Neural progenitor cell (in vitro differentiated cells): Measurements from ENCODE around the gene DIP2A. TPM values are rescaled to one million over a fixed set of nuclear protein-coding genes. Genes with fewer than 3 reads are reported as not detected.

Source experiments
- DNase-seq: peaks from one replicate; pipeline ENCODE4 v3.0.0-alpha.2; 2016; ENCODE audit warnings: low spot score
- H2AFZ ChIP-seq: fragments of 200-600 bp; sonication (generic); replicated peaks from 2 replicates; pipeline ENCODE4 v1.6.1; 2016; ENCODE audit warnings: antibody characterized with exemption
- H3F3A ChIP-seq: fragments of 200-600 bp; sonication (generic); 2 replicates; pipeline ENCODE4 v1.6.1; 2016; ENCODE audit warnings: antibody characterized with exemption, low read depth
- H3K27ac ChIP-seq: fragments of 200-600 bp; sonication (generic); 2 replicates; pipeline ENCODE4 v1.5.1; 2016; ENCODE audit warnings: mild to moderate bottlenecking
- H3K27me3 ChIP-seq: fragments of 200-600 bp; sonication (generic); 2 replicates; pipeline ENCODE4 v1.6.1; 2016; ENCODE audit warnings: mild to moderate bottlenecking, moderate library complexity
- H3K36me3 ChIP-seq: fragments of 200-600 bp; sonication (generic); 2 replicates; pipeline ENCODE4 v1.5.1; 2016
- H3K4me1 ChIP-seq: fragments of 200-600 bp; sonication (generic); 2 replicates; pipeline ENCODE4 v1.6.1; 2016; ENCODE audit warnings: mixed run types
- H3K4me2 ChIP-seq: fragments of 200-600 bp; sonication (generic); 2 replicates; pipeline ENCODE4 v1.6.1; 2016
- H3K4me3 ChIP-seq: fragments of 200-600 bp; sonication (generic); 2 replicates; pipeline ENCODE4 v1.5.1; 2016
- H3K79me2 ChIP-seq: fragments of 200-600 bp; sonication (generic); 2 replicates; pipeline ENCODE4 v1.6.1; 2016; ENCODE audit warnings: low read depth
- H3K9ac ChIP-seq: fragments of 200-600 bp; sonication (generic); 2 replicates; pipeline ENCODE4 v1.6.1; 2016
- H3K9me3 ChIP-seq: fragments of 200-600 bp; sonication (generic); 2 replicates; pipeline ENCODE4 v1.5.1; 2016; ENCODE audit warnings: low read depth
- H4K20me1 ChIP-seq: fragments of 200-600 bp; sonication (generic); 2 replicates; pipeline ENCODE4 v1.6.1; 2016; ENCODE audit warnings: low read depth
- H3K27ac Mint-ChIP-seq: 3 replicates; pipeline ENCODE4 v1.8.0; 2021; ENCODE audit warnings: mixed read lengths
- H3K27me3 Mint-ChIP-seq: 2 replicates; pipeline ENCODE4 v1.8.0; 2022; ENCODE audit warnings: low read depth, mild to moderate bottlenecking, inconsistent platforms, moderate library complexity, mixed read lengths; ENCODE audit not compliant: insufficient read depth
- H3K36me3 Mint-ChIP-seq: 3 replicates; pipeline ENCODE4 v1.8.0; 2021; ENCODE audit warnings: mixed read lengths
- H3K4me1 Mint-ChIP-seq: 3 replicates; pipeline ENCODE4 v1.8.0; 2021; ENCODE audit warnings: mixed read lengths
- H3K4me3 Mint-ChIP-seq: 3 replicates; pipeline ENCODE4 v1.8.0; 2021; ENCODE audit warnings: mild to moderate bottlenecking, moderate library complexity, mixed read lengths
- H3K9me3 Mint-ChIP-seq: 3 replicates; pipeline ENCODE4 v1.8.0; 2020; ENCODE audit warnings: mixed read lengths
- EZH2 ChIP-seq: fragments of 200-600 bp; sonication (generic); IDR thresholded peaks from 2 replicates; pipeline ENCODE4 v1.6.1; 2017; ENCODE audit warnings: antibody characterized with exemption, mild to moderate bottlenecking, moderate library complexity
- EZH2phosphoT487 ChIP-seq: fragments of 200-600 bp; sonication (generic); IDR thresholded peaks from 2 replicates; pipeline ENCODE4 v1.6.1; 2017; ENCODE audit warnings: antibody characterized with exemption
- total RNA-seq: library from RNA; depleted of rRNA; stranded (reverse); fragments of >200 nt; gene quantifications from 2 replicates; pipeline ENCODE4 v1.2.3, GENCODE V29; 2015; ENCODE audit warnings: low replicate concordance
- TF ChIP-seq, protein P1 (sequence below): fragments of 200-600 bp; sonication (generic); IDR thresholded peaks from 2 replicates; pipeline ENCODE4 v1.5.1; 2017; ENCODE audit warnings: antibody characterized with exemption, mild to moderate bottlenecking

DIP2A gene
- total RNA-seq, 1 donor from 2014 or later: 50.7 TPM

DNA sequence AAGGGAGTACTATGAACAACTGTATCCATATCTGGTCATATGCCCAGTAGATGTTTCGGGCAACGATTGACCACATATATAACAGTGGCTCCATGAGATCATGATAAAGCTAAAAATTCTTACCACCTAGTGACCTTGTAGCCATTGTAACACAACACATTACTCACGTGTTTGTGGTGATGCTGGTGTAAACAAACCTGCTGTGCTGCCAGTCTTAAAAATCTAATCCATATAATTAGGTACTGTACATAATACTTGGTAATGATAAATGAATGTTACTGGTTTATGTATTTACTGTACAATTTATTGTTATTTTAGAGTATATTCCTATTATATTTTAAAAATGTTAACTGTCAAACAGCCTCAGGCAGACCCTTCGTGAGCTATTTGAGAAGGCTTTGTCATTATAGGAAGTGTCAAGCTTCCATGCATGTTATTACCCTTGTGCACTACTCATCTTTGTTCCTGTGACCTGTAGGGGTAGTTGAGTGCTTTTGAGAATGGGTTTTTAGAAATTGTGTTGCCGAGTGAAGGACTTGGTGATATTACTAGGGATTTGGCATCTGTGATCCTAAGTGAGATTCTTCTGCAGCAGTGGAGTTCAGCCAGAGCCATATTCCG, 23.6 kb downstream of the DIP2A start:
- Mint-ChIP-seq H3K9me3 (no peaks in the 10 kb centered on the region), H3K27ac (no peak overlapping the region), H3K27me3 (no peaks in the 10 kb centered on the region), H3K4me1 (no peaks in the 10 kb centered on the region), H3K36me3 (peaks cover 14% of the 10 kb centered on the region), H3K4me3 (no peak overlapping the region)
- H3K27ac ChIP-seq: no peak overlapping the region
- no peaks in the 10 kb centered on the region for H3K4me1 ChIP-seq
- no peak overlapping the region for H3K4me3 ChIP-seq
- peaks cover 21% of the 10 kb centered on the region for H4K20me1 ChIP-seq
- H3F3A ChIP-seq: no peaks in the 10 kb centered on the region
- TF ChIP-seq EZH2phosphoT487 (no peak), EZH2 (no peak)
- TF ChIP-seq, protein P1, sequence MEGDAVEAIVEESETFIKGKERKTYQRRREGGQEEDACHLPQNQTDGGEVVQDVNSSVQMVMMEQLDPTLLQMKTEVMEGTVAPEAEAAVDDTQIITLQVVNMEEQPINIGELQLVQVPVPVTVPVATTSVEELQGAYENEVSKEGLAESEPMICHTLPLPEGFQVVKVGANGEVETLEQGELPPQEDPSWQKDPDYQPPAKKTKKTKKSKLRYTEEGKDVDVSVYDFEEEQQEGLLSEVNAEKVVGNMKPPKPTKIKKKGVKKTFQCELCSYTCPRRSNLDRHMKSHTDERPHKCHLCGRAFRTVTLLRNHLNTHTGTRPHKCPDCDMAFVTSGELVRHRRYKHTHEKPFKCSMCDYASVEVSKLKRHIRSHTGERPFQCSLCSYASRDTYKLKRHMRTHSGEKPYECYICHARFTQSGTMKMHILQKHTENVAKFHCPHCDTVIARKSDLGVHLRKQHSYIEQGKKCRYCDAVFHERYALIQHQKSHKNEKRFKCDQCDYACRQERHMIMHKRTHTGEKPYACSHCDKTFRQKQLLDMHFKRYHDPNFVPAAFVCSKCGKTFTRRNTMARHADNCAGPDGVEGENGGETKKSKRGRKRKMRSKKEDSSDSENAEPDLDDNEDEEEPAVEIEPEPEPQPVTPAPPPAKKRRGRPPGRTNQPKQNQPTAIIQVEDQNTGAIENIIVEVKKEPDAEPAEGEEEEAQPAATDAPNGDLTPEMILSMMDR: no peak
- H3K9me3 ChIP-seq: no peaks in the 10 kb centered on the region
- no peaks in the 10 kb centered on the region for H3K36me3 ChIP-seq
- H3K9ac ChIP-seq: no peak overlapping the region
- H3K27me3 ChIP-seq: no peaks in the 10 kb centered on the region
- H3K4me2 ChIP-seq: no peak overlapping the region
- no peak overlapping the region for H2AFZ ChIP-seq
- no peak for DNase-seq
- H3K79me2 ChIP-seq: peaks cover 6% of the 10 kb centered on the region

DNA sequence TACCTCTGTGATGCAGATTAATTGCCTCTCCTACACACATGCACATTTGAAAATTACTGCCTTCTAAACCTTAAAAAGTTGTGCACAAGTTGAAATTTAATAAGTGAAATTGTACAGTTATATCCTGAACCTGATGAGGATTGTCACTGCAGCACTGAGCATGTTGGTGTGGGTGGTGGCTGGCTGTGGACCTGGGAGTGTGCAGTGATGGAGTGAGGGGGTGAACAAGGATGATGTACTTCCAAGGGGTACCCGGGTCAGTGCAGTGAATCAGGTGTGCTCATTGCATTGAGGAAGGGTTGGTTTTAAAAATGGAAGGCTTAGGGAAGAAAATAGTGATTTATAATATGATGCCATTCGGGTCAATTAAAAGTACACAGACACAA, 24.1 kb downstream of the DIP2A start:
- no peak overlapping the region for H3K9ac ChIP-seq
- no peaks in the 10 kb centered on the region for H3K36me3 ChIP-seq
- H2AFZ ChIP-seq: no peak overlapping the region
- Mint-ChIP-seq H3K9me3 (no peaks in the 10 kb centered on the region), H3K27me3 (no peaks in the 10 kb centered on the region), H3K36me3 (peaks cover 14% of the 10 kb centered on the region), H3K4me1 (no peaks in the 10 kb centered on the region), H3K4me3 (no peak overlapping the region), H3K27ac (peak overlapping the region; percentile 5)
- H3K4me3 ChIP-seq: no peak overlapping the region
- DNase-seq: no peak
- TF ChIP-seq, protein P1: no peak
- TF ChIP-seq EZH2: no peak
- no peak for TF ChIP-seq EZH2phosphoT487
- peaks cover 6% of the 10 kb centered on the region for H3K79me2 ChIP-seq
- H3F3A ChIP-seq: no peaks in the 10 kb centered on the region
- peaks cover 21% of the 10 kb centered on the region for H4K20me1 ChIP-seq
- H3K9me3 ChIP-seq: no peaks in the 10 kb centered on the region
- no peak overlapping the region for H3K4me2 ChIP-seq
- no peaks in the 10 kb centered on the region for H3K27me3 ChIP-seq
- no peak overlapping the region for H3K27ac ChIP-seq
- H3K4me1 ChIP-seq: no peaks in the 10 kb centered on the region

- H3K79me2 ChIP-seq: peaks cover 6% of the 10 kb centered on the region
- no peaks in the 10 kb centered on the region for H3K4me1 ChIP-seq
- no peaks in the 10 kb centered on the region for H3F3A ChIP-seq
- H3K9ac ChIP-seq: no peak overlapping the region
- no peak overlapping the region for H3K4me3 ChIP-seq
- H3K36me3 Mint-ChIP-seq: peaks cover 14% of the 10 kb centered on the region
- no peaks in the 10 kb centered on the region for H3K27me3 Mint-ChIP-seq
- no peak overlapping the region for H3K27ac Mint-ChIP-seq
- H3K4me3 Mint-ChIP-seq: no peak overlapping the region
- DNase-seq: no peak
- H3K9me3 Mint-ChIP-seq: no peaks in the 10 kb centered on the region
- TF ChIP-seq EZH2phosphoT487 (no peak), EZH2 (no peak)
- TF ChIP-seq, protein P1: no peak
- no peaks in the 10 kb centered on the region for H3K9me3 ChIP-seq
- H3K27me3 ChIP-seq: no peaks in the 10 kb centered on the region
- H4K20me1 ChIP-seq: peaks cover 25% of the 10 kb centered on the region
- no peak overlapping the region for H3K27ac ChIP-seq
- H3K4me2 ChIP-seq: no peak overlapping the region
- H3K4me1 Mint-ChIP-seq: no peaks in the 10 kb centered on the region
- no peaks in the 10 kb centered on the region for H3K36me3 ChIP-seq
- no peak overlapping the region for H2AFZ ChIP-seq
These were observed 24.9 kb downstream of the DIP2A start for GRCh38 chr21:46483300-46484295.
